Liver (tissue), 3 donors: ENCODE measurements around the gene SOX10.
A peak's percentile ranks its signal among the peaks of the same experiment; 100 is the strongest.

Source experiments
- CTCF ChIP-seq: fragments of 150-350 bp; IDR thresholded peaks from 2 replicates; pipeline ENCODE4 v1.5.1; 2017; ENCODE audit warnings: improper control_type of control experiment, low read depth, low read length; ENCODE audit not compliant: missing input control
- EGR1 ChIP-seq, 2 donors: IDR thresholded peaks; 2 replicates each; pipeline ENCODE4 v1.6.1; 2016 to 2018; ENCODE audit warnings: antibody characterized with exemption in 2 of 2, low read depth in 2 of 2
- GABPA ChIP-seq, 2 donors: IDR thresholded peaks in 1 of 2; conservative IDR thresholded peaks in 1 of 2; 2 replicates each; pipeline ENCODE4 v1.6.1; 2016; ENCODE audit warnings: antibody characterized with exemption in 2 of 2, mild to moderate bottlenecking in 1 of 2, moderate library complexity in 1 of 2
- HNF4G ChIP-seq: IDR thresholded peaks from 2 replicates; pipeline ENCODE4 v1.6.1; 2016; ENCODE audit warnings: antibody characterized with exemption
- JUND ChIP-seq, 2 donors: IDR thresholded peaks; 2 replicates each; pipeline ENCODE4 v1.6.1; 2016; ENCODE audit warnings: antibody characterized with exemption in 2 of 2
- MAX ChIP-seq: IDR thresholded peaks from 2 replicates; pipeline ENCODE4 v1.6.1; 2016; ENCODE audit warnings: antibody characterized with exemption
- RAD21 ChIP-seq, 2 donors: IDR thresholded peaks; 2 replicates each; pipeline ENCODE4 v1.6.1; 2016; ENCODE audit warnings: antibody characterized with exemption in 2 of 2, mild to moderate bottlenecking in 2 of 2
- REST ChIP-seq: IDR thresholded peaks from 2 replicates; pipeline ENCODE4 v1.6.1; 2016; ENCODE audit warnings: antibody characterized with exemption, mild to moderate bottlenecking
- RXRA ChIP-seq, 2 donors: IDR thresholded peaks; 2 replicates each; pipeline ENCODE4 v1.6.1; 2017 to 2018; ENCODE audit warnings: antibody characterized with exemption in 2 of 2, mild to moderate bottlenecking in 1 of 2
- SP1 ChIP-seq: IDR thresholded peaks from 2 replicates; pipeline ENCODE4 v1.6.1; 2018; ENCODE audit warnings: antibody characterized with exemption, mild to moderate bottlenecking
- YY1 ChIP-seq: IDR thresholded peaks from 2 replicates; pipeline ENCODE4 v1.6.1; 2016; ENCODE audit warnings: antibody characterized with exemption, mild to moderate bottlenecking
- ZBTB33 ChIP-seq: IDR thresholded peaks from 2 replicates; pipeline ENCODE4 v1.6.1; 2016; ENCODE audit warnings: antibody characterized with exemption
- TF ChIP-seq, protein P1 (sequence below): IDR thresholded peaks from 2 replicates; pipeline ENCODE4 v1.6.1; 2016; ENCODE audit warnings: antibody characterized with exemption
- donor health status: healthy.
- donor health status: healthy.

DNA sequence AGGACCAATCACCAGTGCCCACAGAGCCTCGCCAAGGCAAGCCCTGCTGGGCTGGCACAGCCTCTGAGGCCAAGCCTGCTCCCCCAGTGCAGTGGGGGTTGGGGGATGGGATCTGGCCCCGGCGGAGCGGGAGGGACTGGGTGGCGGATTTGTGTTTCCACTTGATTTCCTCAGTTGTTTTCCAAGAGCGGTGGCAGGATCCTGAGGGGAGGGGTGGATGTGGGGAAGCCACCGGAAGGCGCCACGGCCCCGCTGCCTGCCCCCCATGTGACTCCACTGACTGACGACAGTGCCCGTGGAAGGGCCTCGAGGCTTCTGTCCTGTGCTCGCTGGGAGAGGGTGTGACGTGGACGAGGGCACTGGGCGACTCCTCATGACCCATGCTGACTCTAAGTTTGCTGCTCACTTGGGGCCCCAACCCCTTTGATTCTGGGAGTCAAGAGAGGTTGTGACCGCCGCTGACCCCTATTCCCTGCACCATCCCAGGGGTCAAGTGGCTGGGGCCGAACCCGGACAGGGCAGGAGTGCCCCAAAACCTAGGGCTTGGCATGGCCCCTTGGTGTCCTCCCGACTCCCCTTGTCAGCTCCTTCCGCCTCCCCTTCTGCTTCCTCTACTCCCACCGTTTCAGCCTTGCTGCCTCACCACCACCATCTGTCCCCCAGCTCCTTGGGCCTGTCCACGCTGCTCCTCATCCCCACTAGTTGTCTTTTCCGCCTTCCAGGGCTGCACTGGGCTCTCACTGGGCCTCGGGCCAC, 49.3 kb upstream of the SOX10 start:
- TF ChIP-seq CTCF (no peak), JUND (IDR thresholded peaks at IDR 0.05) (no peak), SP1 (no peak), YY1 (no peak), EGR1 (IDR thresholded peaks at IDR 0.05; ENCODE audit: low read depth in 2 of 2) (no peak), ZBTB33 (no peak), MAX (no peak), RAD21 (IDR thresholded peaks at IDR 0.05) (no peak), REST (no peak), RXRA (IDR thresholded peaks at IDR 0.05) (peak in 1 of 2 donors; percentile 2), HNF4G (no peak), GABPA (IDR thresholded peaks at IDR 0.05 in 1 of 2, conservative IDR thresholded peaks at IDR 0.05 in 1 of 2) (no peak)
- TF ChIP-seq, protein P1, sequence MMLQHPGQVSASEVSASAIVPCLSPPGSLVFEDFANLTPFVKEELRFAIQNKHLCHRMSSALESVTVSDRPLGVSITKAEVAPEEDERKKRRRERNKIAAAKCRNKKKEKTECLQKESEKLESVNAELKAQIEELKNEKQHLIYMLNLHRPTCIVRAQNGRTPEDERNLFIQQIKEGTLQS, result no peak
